Epithelial cell of esophagus (primary cell): ENCODE data around the gene TDRD9.
A peak's percentile ranks its signal among the peaks of the same experiment; 100 is the strongest.

ENCODE experiments used
- DNase-seq: peaks from one replicate; pipeline ENCODE4 v3.0.0; 2010; ENCODE audit warnings: low read depth
- H3K4me3 ChIP-seq: 2 replicates; pipeline ENCODE4 v1.5.1; 2011; ENCODE audit warnings: mild to moderate bottlenecking, low read length, control low read depth
- CTCF ChIP-seq: IDR thresholded peaks from 2 replicates; pipeline ENCODE4 v1.5.1; 2011; ENCODE audit warnings: low read depth, mild to moderate bottlenecking, low read length, control low read depth, inconsistent platforms; ENCODE audit not compliant: insufficient read depth; ENCODE audit errors: missing control alignments

TDRD9 gene

GRCh38 chr14:103941973-103942736 is 13.9 kb downstream of the TDRD9 start, which contains the start of gene RD3L:
TSS of gene RD3L (minus strand) at chr14:103942529. CDS start at chr14:103941695, 834 bp downstream.
- no peak for TF ChIP-seq CTCF
- DNase-seq: no peak
- no peak within 1 kb of the TSS for H3K4me3 ChIP-seq

- no peak for DNase-seq
- no peak for TF ChIP-seq CTCF
- no peak overlapping the region for H3K4me3 ChIP-seq
These were observed 15.4 kb downstream of the TDRD9 start for GRCh38 chr14:103943673-103944072.

DNA sequence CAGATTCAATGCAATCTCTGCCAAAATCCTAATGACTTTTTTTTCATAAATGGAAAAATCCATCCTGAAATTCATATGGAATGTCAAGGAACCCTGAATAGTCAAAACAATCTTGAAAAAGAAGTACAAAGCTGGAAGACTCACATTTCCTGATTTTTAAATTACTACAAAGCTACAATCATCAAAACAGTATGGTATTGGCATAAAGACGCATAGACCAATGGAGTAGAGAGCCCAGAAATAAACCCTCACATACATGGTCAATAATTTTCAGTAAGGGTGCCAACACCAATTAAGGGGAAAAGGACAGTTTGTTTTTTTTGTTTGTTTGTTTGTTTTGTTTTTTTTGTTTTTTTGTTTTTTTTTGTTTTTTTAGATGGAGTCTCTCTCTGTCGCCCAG is 18.7 kb downstream of the TDRD9 start:
- no peak for TF ChIP-seq CTCF
- no peak for DNase-seq
- H3K4me3 ChIP-seq: no peak overlapping the region

GRCh38 chr14:103948442-103948841 is 20.2 kb downstream of the TDRD9 start:
- no peak for TF ChIP-seq CTCF
- no peak overlapping the region for H3K4me3 ChIP-seq
- no peak for DNase-seq

GRCh38 chr14:103949131-103949790 is 21.0 kb downstream of the TDRD9 start:
- no peak for TF ChIP-seq CTCF
- H3K4me3 ChIP-seq: no peak overlapping the region
- DNase-seq: peak; percentile 36

DNA sequence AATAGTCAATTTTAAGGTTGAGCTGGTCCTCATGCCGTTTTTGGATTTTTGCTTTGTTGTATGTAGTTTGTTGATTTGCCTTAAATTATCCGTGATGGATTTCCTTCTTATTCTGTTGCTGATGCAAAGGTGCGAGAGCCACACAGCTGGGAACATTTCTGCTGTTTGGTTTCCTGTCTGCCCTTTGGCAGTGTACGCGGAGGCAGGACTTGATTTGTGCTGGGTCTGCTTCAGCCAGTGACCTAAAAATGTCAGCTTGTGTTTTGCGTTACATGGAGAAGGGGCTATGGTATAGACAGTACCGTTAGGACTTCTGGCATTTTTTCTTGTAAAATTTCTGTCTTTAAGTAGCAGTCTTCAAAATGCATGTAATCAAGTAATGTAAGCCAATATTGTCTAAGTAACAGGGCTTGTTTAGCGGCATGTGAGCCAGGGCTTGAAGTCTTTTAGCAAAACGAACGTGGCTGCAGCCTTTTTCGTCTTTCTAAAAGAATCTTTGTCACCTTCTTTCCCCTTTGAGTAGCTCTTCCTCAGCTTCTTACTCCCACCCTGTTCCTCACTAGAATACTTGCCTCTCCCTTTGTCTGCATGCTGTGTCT is 32.3 kb downstream of the TDRD9 start:
- no peak for TF ChIP-seq CTCF
- no peak for DNase-seq
- no peak overlapping the region for H3K4me3 ChIP-seq
